ENCODE measurements around the gene ERMAP.

DNA sequence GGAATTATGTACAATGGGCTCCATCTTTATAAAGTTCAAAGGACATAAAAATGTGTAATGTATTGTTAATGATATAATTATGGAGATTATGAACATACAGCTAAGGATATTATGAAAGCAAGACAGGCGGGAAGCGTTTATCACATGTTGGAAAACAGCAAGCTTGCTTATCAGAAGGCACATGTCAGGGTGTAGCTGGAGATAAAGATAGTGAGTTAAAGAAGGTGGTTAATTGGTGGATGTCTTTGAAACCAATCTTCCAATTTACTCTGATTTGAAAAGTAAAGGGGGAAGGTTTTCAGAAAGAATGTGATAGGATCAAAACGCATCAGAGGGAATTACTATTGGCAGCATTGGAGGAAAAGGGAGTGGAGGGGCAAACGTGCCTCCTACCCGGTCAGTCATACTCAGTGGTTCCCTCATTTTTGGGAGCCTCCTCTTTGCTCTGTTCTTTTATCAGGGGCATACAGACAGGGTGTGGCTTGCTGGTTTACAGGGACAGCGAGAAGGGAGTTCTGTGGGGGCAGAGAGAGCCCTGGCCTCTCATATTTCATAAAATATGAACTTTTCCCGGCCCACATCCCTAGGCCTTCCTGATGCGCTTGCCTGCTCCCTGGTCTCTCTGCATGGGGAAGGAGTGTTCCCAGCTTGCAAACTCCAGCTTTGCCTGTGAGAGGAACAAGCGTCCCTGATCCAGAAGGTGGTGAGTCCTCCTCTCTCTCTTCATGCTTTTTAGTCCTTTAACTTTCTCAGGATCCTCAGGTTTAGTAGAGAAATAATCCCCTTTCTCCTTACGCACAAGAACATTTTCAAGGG lies 8.3 kb downstream of the ERMAP start:
- TF ChIP-seq, protein P1, sequence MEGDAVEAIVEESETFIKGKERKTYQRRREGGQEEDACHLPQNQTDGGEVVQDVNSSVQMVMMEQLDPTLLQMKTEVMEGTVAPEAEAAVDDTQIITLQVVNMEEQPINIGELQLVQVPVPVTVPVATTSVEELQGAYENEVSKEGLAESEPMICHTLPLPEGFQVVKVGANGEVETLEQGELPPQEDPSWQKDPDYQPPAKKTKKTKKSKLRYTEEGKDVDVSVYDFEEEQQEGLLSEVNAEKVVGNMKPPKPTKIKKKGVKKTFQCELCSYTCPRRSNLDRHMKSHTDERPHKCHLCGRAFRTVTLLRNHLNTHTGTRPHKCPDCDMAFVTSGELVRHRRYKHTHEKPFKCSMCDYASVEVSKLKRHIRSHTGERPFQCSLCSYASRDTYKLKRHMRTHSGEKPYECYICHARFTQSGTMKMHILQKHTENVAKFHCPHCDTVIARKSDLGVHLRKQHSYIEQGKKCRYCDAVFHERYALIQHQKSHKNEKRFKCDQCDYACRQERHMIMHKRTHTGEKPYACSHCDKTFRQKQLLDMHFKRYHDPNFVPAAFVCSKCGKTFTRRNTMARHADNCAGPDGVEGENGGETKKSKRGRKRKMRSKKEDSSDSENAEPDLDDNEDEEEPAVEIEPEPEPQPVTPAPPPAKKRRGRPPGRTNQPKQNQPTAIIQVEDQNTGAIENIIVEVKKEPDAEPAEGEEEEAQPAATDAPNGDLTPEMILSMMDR (IDR thresholded peaks at IDR 0.05; ENCODE audit: low read depth, low read length, poor library complexity, severe bottlenecking): no peak
- TF ChIP-seq EZH2phosphoT487 (IDR thresholded peaks at IDR 0.05; ENCODE audit: borderline replicate concordance, low read length): no peak

All from DOHH2 (cell line).